ENCODE data around the gene CHRDL2. TPM values are rescaled to one million over a fixed set of nuclear protein-coding genes. Genes with fewer than 3 reads are reported as not detected.

The CHRDL2 gene
- total RNA-seq, 1 experiment from 2014 or later, result not detected

- DNase-seq (ENCODE audit: low spot score), result no peak
These were observed 45.9 kb downstream of the CHRDL2 start for GRCh38 chr11:74685338-74685737.

- no peak for DNase-seq (ENCODE audit: low spot score)
These were observed 46.6 kb downstream of the CHRDL2 start for GRCh38 chr11:74684661-74685060.

- no peak for DNase-seq (ENCODE audit: low spot score)
These were observed 47.2 kb downstream of the CHRDL2 start for GRCh38 chr11:74683941-74684481.

- DNase-seq (ENCODE audit: low spot score), result no peak
These were observed 47.9 kb downstream of the CHRDL2 start for GRCh38 chr11:74683279-74683871.

GRCh38 chr11:74682731-74683278 is 48.4 kb downstream of the CHRDL2 start:
- DNase-seq (ENCODE audit: low spot score), result no peak

- DNase-seq (ENCODE audit: low spot score), result no peak
These were observed 49.3 kb downstream of the CHRDL2 start for GRCh38 chr11:74681686-74682651.

- DNase-seq (ENCODE audit: low spot score), result no peak
These were observed 50.3 kb downstream of the CHRDL2 start for GRCh38 chr11:74680703-74681531.

- DNase-seq (ENCODE audit: low spot score), result no peak
These were observed 51.1 kb downstream of the CHRDL2 start for GRCh38 chr11:74680035-74680671.

GRCh38 chr11:74679513-74679865 is 51.7 kb downstream of the CHRDL2 start:
- DNase-seq (ENCODE audit: low spot score), result no peak

GRCh38 chr11:74678591-74679512 is 52.4 kb downstream of the CHRDL2 start:
- DNase-seq (ENCODE audit: low spot score), result no peak

GRCh38 chr11:74678041-74678440 is 53.2 kb downstream of the CHRDL2 start:
- no peak for DNase-seq (ENCODE audit: low spot score)

GRCh38 chr11:74677131-74677530 is 54.1 kb downstream of the CHRDL2 start:
- no peak for DNase-seq (ENCODE audit: low spot score)

GRCh38 chr11:74676596-74676995 is 54.6 kb downstream of the CHRDL2 start:
- no peak for DNase-seq (ENCODE audit: low spot score)

- no peak for DNase-seq (ENCODE audit: low spot score)
These were observed 55.5 kb downstream of the CHRDL2 start for GRCh38 chr11:74675761-74676160.

- DNase-seq (ENCODE audit: low spot score), result no peak
These were observed 57.4 kb downstream of the CHRDL2 start for GRCh38 chr11:74673693-74674360.

- DNase-seq (ENCODE audit: low spot score), result peak; percentile 94
These were observed 58.1 kb downstream of the CHRDL2 start for GRCh38 chr11:74672956-74673692.

- peak; percentile 9 for DNase-seq (ENCODE audit: low spot score)
These were observed 58.8 kb downstream of the CHRDL2 start for GRCh38 chr11:74672332-74672955.

GRCh38 chr11:74671520-74672196 is 59.6 kb downstream of the CHRDL2 start:
- peak; percentile 36 for DNase-seq (ENCODE audit: low spot score)

All from A172 (cell line).